ENCODE measurements around the gene RNF121. TPM values are rescaled to one million over a fixed set of nuclear protein-coding genes. Genes with fewer than 3 reads are reported as not detected.

Gene RNF121
- total RNA-seq, 1 donor = 32.2 TPM

DNA sequence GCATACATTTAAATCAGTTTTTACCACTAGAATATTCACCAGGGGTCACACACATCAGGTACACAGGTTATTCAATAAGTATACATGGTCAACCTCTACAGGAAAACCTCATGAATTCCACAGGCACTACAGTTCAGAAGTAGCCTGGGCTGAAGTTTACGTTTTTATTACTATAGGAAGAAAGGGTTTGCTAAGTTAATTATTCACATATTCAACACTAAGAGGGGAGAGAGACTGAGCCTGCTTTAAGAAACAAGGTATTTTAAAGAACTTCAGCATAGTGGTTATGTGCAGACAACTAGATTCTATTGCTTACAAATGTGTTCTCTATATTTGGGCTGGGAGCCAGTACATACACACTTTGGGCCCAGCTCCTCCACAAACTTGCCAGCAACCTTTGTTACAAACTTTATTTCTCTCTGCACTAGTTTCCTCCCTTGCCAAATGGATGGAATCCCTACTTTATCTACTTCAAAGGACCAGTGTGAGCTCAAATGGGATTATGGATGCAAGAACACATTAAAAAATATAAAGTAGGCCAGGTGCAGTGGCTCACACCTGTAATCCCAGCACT, 101.7 kb downstream of the RNF121 start:
- Histone ChIP-seq H3K27me3 (ENCODE audit: insufficient read depth, low read length) (no peaks in the 10 kb centered on the region), H2AFZ (ENCODE audit: low read length) (no peak overlapping the region), H3K36me3 (ENCODE audit: insufficient read depth, low read length) (peaks cover 71% of the 10 kb centered on the region), H3K4me3 (ENCODE audit: insufficient read depth, low read length) (no peak overlapping the region), H3K9me3 (ENCODE audit: low read depth, low read length) (no peaks in the 10 kb centered on the region), H3K79me2 (ENCODE audit: insufficient read depth, low read length) (peaks cover 80% of the 10 kb centered on the region), H4K20me1 (ENCODE audit: insufficient read depth, low read length) (peaks cover 24% of the 10 kb centered on the region), H3K4me2 (ENCODE audit: insufficient read depth, low read length) (no peak overlapping the region), H3K4me1 (ENCODE audit: insufficient read depth, low read length) (peaks cover 13% of the 10 kb centered on the region), H3K27ac (ENCODE audit: low read depth, low read length) (no peak overlapping the region)
- no peak for DNase-seq (ENCODE audit: insufficient read length, low spot score, missing footprints)
- TF ChIP-seq, protein P1, sequence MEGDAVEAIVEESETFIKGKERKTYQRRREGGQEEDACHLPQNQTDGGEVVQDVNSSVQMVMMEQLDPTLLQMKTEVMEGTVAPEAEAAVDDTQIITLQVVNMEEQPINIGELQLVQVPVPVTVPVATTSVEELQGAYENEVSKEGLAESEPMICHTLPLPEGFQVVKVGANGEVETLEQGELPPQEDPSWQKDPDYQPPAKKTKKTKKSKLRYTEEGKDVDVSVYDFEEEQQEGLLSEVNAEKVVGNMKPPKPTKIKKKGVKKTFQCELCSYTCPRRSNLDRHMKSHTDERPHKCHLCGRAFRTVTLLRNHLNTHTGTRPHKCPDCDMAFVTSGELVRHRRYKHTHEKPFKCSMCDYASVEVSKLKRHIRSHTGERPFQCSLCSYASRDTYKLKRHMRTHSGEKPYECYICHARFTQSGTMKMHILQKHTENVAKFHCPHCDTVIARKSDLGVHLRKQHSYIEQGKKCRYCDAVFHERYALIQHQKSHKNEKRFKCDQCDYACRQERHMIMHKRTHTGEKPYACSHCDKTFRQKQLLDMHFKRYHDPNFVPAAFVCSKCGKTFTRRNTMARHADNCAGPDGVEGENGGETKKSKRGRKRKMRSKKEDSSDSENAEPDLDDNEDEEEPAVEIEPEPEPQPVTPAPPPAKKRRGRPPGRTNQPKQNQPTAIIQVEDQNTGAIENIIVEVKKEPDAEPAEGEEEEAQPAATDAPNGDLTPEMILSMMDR (IDR thresholded peaks at IDR 0.05; ENCODE audit: extremely low read depth, low read depth, low read length) = no peak

DNA sequence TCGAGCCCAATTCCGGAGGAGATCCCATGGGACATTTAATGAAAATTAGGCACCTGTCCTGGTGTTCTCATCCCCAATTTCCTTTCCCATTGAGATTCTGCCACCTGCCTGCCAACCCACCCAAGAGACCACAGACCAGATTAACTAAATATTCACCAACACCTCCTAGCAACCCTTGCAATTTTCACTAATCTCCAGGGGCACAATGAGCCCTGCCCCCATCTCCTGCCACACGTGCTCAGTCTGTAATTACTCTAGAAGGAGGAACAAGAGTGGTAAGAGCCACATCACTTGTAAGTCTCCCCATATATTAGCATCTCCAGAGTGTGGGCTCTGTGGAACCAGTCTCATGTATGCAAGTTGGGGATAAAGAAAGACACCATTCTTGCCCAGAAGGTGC, 107.8 kb downstream of the RNF121 start:
- Histone ChIP-seq H4K20me1 (ENCODE audit: insufficient read depth, low read length) (peaks cover 24% of the 10 kb centered on the region), H3K36me3 (ENCODE audit: insufficient read depth, low read length) (peaks cover 31% of the 10 kb centered on the region), H3K27me3 (ENCODE audit: insufficient read depth, low read length) (no peaks in the 10 kb centered on the region), H3K4me1 (ENCODE audit: insufficient read depth, low read length) (peaks cover 34% of the 10 kb centered on the region), H3K4me2 (ENCODE audit: insufficient read depth, low read length) (no peak overlapping the region), H3K79me2 (ENCODE audit: insufficient read depth, low read length) (peaks cover 81% of the 10 kb centered on the region), H3K9me3 (ENCODE audit: low read depth, low read length) (no peaks in the 10 kb centered on the region), H2AFZ (ENCODE audit: low read length) (no peak overlapping the region), H3K4me3 (ENCODE audit: insufficient read depth, low read length) (no peak overlapping the region), H3K27ac (ENCODE audit: low read depth, low read length) (no peak overlapping the region)
- TF ChIP-seq, protein P1 (IDR thresholded peaks at IDR 0.05; ENCODE audit: extremely low read depth, low read depth, low read length) = no peak
- no peak for DNase-seq (ENCODE audit: insufficient read length, low spot score, missing footprints)

DNA sequence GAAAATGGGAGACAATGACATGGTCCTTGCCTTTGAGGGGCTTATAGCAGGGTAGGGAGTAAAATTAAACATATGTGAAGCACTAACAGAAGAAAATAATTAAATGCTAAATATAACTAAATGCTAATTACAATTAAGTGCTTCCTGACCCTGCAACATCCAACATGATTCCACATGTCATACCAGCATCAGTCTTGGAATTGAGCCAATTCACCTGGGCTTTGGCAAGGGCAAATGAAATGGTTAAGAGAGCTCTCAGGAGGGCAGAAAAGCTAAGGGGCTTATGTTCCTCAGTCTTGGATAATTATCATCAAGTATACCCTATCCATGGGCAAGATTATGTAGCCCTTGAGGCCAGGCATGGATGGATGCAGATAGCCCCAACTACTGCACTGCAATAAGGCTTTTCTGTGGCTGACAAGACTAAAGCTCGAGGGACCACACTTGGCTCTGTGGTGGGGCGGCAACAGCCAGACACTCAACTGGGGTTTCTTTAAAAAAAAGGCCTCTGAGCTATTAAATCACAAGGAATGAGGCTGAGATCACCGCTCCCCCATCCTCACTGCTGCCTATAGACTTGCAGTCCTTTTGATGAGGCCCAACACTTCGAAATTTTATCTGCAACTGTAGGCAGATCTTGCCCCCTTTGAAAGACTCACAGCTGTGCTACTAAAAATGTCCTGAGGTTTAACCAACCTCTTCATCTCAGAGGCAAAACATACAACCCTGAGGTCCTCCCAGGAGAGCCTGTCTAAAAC, 108.9 kb downstream of the RNF121 start:
- H3K4me3 ChIP-seq (ENCODE audit: insufficient read depth, low read length) = peak overlapping the region; percentile 84
- peaks cover 31% of the 10 kb centered on the region for H3K36me3 ChIP-seq (ENCODE audit: insufficient read depth, low read length)
- H3K4me2 ChIP-seq (ENCODE audit: insufficient read depth, low read length) = peak overlapping the region; percentile 97
- peaks cover 24% of the 10 kb centered on the region for H4K20me1 ChIP-seq (ENCODE audit: insufficient read depth, low read length)
- peaks cover 44% of the 10 kb centered on the region for H3K4me1 ChIP-seq (ENCODE audit: insufficient read depth, low read length)
- H3K79me2 ChIP-seq (ENCODE audit: insufficient read depth, low read length) = peaks cover 78% of the 10 kb centered on the region
- no peaks in the 10 kb centered on the region for H3K9me3 ChIP-seq (ENCODE audit: low read depth, low read length)
- H3K27me3 ChIP-seq (ENCODE audit: insufficient read depth, low read length) = no peaks in the 10 kb centered on the region
- TF ChIP-seq, protein P1 (IDR thresholded peaks at IDR 0.05; ENCODE audit: extremely low read depth, low read depth, low read length) = no peak
- no peak for DNase-seq (ENCODE audit: insufficient read length, low spot score, missing footprints)
- no peak overlapping the region for H2AFZ ChIP-seq (ENCODE audit: low read length)
- peak overlapping the region; percentile 97 for H3K27ac ChIP-seq (ENCODE audit: low read depth, low read length)

DNA sequence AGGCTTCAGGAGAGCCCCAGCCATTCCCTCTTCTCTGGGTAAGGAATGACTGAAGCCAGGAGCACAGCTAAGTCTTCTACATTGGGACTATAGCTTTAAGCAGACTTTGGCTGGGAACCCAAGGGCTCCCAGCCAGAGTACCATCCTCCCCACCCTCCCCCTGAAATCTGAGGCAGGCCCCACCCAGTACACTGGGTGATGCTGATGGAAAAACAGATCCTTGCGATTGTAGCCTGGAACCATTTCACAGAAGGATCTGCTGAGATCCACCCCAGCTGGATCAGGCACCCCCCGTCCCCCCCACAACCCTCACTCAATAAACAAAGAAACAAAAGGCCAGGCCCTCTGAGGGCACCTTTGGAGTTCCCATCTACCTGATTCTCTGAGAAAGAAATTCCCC, 109.6 kb downstream of the RNF121 start:
- Histone ChIP-seq H3K9me3 (ENCODE audit: low read depth, low read length) (no peaks in the 10 kb centered on the region), H3K27ac (ENCODE audit: low read depth, low read length) (peak overlapping the region; percentile 97), H3K4me1 (ENCODE audit: insufficient read depth, low read length) (peaks cover 45% of the 10 kb centered on the region), H3K27me3 (ENCODE audit: insufficient read depth, low read length) (no peaks in the 10 kb centered on the region), H4K20me1 (ENCODE audit: insufficient read depth, low read length) (peaks cover 24% of the 10 kb centered on the region), H2AFZ (ENCODE audit: low read length) (no peak overlapping the region), H3K4me2 (ENCODE audit: insufficient read depth, low read length) (peak overlapping the region; percentile 97), H3K36me3 (ENCODE audit: insufficient read depth, low read length) (peaks cover 26% of the 10 kb centered on the region), H3K4me3 (ENCODE audit: insufficient read depth, low read length) (peak overlapping the region; percentile 84), H3K79me2 (ENCODE audit: insufficient read depth, low read length) (peaks cover 80% of the 10 kb centered on the region)
- peak; percentile 92 for DNase-seq (ENCODE audit: insufficient read length, low spot score, missing footprints)
- TF ChIP-seq, protein P1 (IDR thresholded peaks at IDR 0.05; ENCODE audit: extremely low read depth, low read depth, low read length) = no peak
